Measurements from ENCODE around the gene FGF14.

FGF14 gene

GRCh38 chr13:102147353-102147752, 254.5 kb downstream of the FGF14 start:
- TF ChIP-seq ZNF157 (tag by site-specific recombination; IDR thresholded peaks at IDR 0.05): no peak
- no peak for TF ChIP-seq ZNF548 (tag by site-specific recombination; IDR thresholded peaks at IDR 0.05)
- CTCF ChIA-PET: no interaction called here
- Histone ChIP-seq H3K27ac (ENCODE audit: extremely low read depth, low read depth, low read length) (no peak overlapping the region), H3K9me3 (ENCODE audit: control insufficient read depth, insufficient read depth, low read depth, low read length) (no peaks in the 10 kb centered on the region), H3K36me3 (ENCODE audit: control insufficient read depth in 2 of 2, insufficient read depth in 1 of 2, low read length in 2 of 2) (no peaks in the 10 kb centered on the region), H3K4me1 (ENCODE audit: control insufficient read depth, insufficient read depth, low read length) (no peaks in the 10 kb centered on the region), H3K4me3 (ENCODE audit: low read depth, low read length) (no peak overlapping the region)
- POLR2A ChIA-PET: no interaction called here

- Histone ChIP-seq H3K4me1 (ENCODE audit: control insufficient read depth, insufficient read depth, low read length) (no peaks in the 10 kb centered on the region), H3K9me3 (ENCODE audit: control insufficient read depth, insufficient read depth, low read depth, low read length) (no peaks in the 10 kb centered on the region), H3K36me3 (ENCODE audit: control insufficient read depth in 2 of 2, insufficient read depth in 1 of 2, low read length in 2 of 2) (no peaks in the 10 kb centered on the region), H3K4me3 (ENCODE audit: low read depth, low read length) (no peak overlapping the region), H3K27ac (ENCODE audit: extremely low read depth, low read depth, low read length) (no peak overlapping the region)
- TF ChIP-seq ZNF701 (tag by site-specific recombination; IDR thresholded peaks at IDR 0.05) (no peak), PRDM2 (tag by site-specific recombination; IDR thresholded peaks at IDR 0.05; ENCODE audit: borderline replicate concordance) (no peak), ZNF473 (tag by site-specific recombination; IDR thresholded peaks at IDR 0.05) (no peak), ZNF76 (tag by site-specific recombination; IDR thresholded peaks at IDR 0.05; ENCODE audit: borderline replicate concordance, low read depth) (no peak), ZNF266 (tag by site-specific recombination; IDR thresholded peaks at IDR 0.05; ENCODE audit: low read depth) (no peak), SP7 (tag by site-specific recombination; IDR thresholded peaks at IDR 0.05) (no peak), ZNF501 (tag by site-specific recombination; IDR thresholded peaks at IDR 0.05) (no peak), ZNF184 (tag by site-specific recombination; IDR thresholded peaks at IDR 0.05) (no peak), ATF2 (tag by site-specific recombination; IDR thresholded peaks at IDR 0.05; ENCODE audit: low read depth) (no peak), ZNF280C (tag by site-specific recombination; IDR thresholded peaks at IDR 0.05) (no peak), PBX3 (CRISPR knock-in tag; IDR thresholded peaks at IDR 0.05) (no peak)
- ChIA-PET CTCF (no interaction called here), POLR2A (no interaction called here)
Observed at GRCh38 chr13:102145750-102146149, 256.1 kb downstream of the FGF14 start.
